ENCODE data around the gene VMP1. TPM values are rescaled to one million over a fixed set of nuclear protein-coding genes. Genes with fewer than 3 reads are reported as not detected.
"Not testable (repeated sequence)": the region's sequence is repeated elsewhere in the genome, so short reads cannot be mapped to it uniquely, and the experiment has no call there.

Gene VMP1
- total and polyA plus RNA-seq, 9 donors, result 45.2 to 65.2 (median 52.0) TPM

DNA sequence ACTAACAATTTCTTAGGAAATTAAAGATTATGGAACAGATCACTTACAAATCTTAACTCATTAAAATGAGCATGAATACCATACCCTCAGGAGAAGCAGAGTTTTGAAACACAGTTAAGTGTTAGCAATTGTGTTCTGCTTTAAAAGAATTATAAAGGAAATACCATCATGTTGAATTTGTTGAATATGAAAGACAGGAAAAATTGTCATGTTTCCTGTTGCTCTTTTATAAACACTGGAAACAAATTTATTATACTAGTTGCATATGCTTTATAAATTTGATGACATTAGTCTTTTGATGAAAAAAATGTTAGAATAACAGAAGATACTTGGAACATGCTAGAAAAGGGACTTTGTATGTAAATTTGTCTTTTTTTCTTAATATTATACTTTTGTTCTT, 59.7 kb downstream of the VMP1 start:
- Histone ChIP-seq H3K4me1 (ENCODE audit: control insufficient read depth, insufficient read depth, low read length) (no peaks in the 10 kb centered on the region), H3K27me3 (ENCODE audit: control insufficient read depth, insufficient read depth, low read length) (no peaks in the 10 kb centered on the region), H3K4me3 (ENCODE audit: low read length) (no peak overlapping the region), H3K27ac (ENCODE audit: low read length) (no peak overlapping the region), H3K36me3 (ENCODE audit: control insufficient read depth, insufficient read depth, low read length) (peaks cover 5% of the 10 kb centered on the region), H3K9me3 (replicated peaks; ENCODE audit: control insufficient read depth, low read depth, low read length) (no peaks in the 10 kb centered on the region)
- DNase-seq, result no peak

DNA sequence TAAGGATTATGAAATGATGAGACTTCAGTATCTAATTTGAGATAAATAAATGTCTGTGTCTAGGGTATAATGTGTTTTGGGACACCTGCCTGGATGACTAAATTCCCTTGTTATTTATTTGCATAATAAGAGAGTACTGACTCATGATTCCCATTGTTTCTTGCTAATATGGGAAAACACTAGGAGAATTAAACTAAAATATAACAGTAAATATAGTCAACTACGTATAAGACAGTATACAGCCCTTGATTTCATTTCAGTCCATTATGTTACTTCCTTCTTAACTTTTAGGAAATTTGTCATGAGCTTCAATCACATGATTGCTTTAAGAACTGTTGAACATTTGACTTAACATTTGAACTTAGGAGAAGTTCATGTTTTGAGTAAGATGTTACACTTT, 62.4 kb downstream of the VMP1 start:
- no peak overlapping the region for H3K27ac ChIP-seq (ENCODE audit: low read length)

DNA sequence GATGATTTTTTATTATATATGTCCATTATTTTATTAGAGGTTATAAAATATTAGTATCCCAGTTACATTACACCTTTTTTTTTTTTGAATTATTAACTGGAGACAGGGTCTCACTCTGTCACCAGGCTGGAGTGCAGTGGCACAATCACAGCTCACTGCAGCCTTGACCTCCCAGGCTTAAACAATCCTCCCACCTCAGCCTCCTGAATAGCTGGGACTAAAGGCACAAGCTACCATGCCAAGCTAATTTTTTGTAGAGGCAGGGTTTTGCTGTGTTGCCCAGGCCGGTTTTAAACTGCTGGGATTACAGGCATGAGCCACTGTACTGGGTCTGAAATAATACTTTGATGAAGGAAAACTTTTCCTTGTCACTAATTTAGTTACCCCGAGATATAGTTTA, 63.6 kb downstream of the VMP1 start:
- no CpG with 5 or more reads among the region's 2 CpGs for WGBS (ENCODE audit: insufficient coverage)

More for the DNA sequence above, 62.4 kb downstream of the VMP1 start:
- H3K9me3 ChIP-seq (replicated peaks; ENCODE audit: control insufficient read depth, low read depth, low read length), result no peaks in the 10 kb centered on the region
- H3K36me3 ChIP-seq (ENCODE audit: control insufficient read depth, insufficient read depth, low read length), result peaks cover 12% of the 10 kb centered on the region
- WGBS (ENCODE audit: insufficient coverage), result no CpG with 5 or more reads among the region's 1 CpG
- DNase-seq, result peak; percentile 65
- H3K4me3 ChIP-seq (ENCODE audit: low read length), result no peak overlapping the region
- H3K4me1 ChIP-seq (ENCODE audit: control insufficient read depth, insufficient read depth, low read length), result no peaks in the 10 kb centered on the region
- H3K27me3 ChIP-seq (ENCODE audit: control insufficient read depth, insufficient read depth, low read length), result no peaks in the 10 kb centered on the region

DNA sequence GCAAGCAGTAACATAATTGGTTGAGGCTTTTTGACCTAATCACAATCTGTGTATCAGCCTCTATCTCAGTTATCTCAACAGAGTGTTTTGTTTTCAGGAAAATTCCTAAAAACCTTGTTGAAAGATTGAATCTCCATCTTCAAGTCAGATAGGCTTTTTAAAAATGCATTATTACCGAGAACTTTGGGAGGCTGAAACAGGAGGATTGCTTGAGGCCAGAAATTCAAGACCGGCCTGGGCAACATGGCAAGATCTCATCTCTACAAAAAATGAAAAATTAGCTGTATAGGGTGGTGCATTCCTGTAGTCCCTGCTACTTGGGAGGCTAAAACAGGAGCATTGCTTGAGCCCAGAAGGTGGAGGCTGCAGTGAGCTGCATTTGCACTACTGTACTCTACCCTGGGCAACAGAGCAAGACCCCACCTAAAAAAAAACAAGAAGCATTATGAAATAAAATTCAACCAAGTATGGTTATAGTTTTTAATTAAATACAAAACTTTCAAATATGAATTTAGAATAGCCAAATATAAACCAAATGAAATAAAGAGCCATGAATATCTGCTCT, 68.4 kb downstream of the VMP1 start:
- H3K9me3 ChIP-seq (replicated peaks; ENCODE audit: control insufficient read depth, low read depth, low read length), result peaks cover 3% of the 10 kb centered on the region
- H3K27me3 ChIP-seq (ENCODE audit: control insufficient read depth, insufficient read depth, low read length), result no peaks in the 10 kb centered on the region
- WGBS (ENCODE audit: insufficient coverage), result 100% methylated on average over 2 of the region's 2 CpGs
- no peaks in the 10 kb centered on the region for H3K4me1 ChIP-seq (ENCODE audit: control insufficient read depth, insufficient read depth, low read length)
- peaks cover 26% of the 10 kb centered on the region for H3K36me3 ChIP-seq (ENCODE audit: control insufficient read depth, insufficient read depth, low read length)
- no peak overlapping the region for H3K27ac ChIP-seq (ENCODE audit: low read length)
- no peak overlapping the region for H3K4me3 ChIP-seq (ENCODE audit: low read length)
- DNase-seq, result no peak

More for the DNA sequence above, 63.6 kb downstream of the VMP1 start:
- Histone ChIP-seq H3K36me3 (ENCODE audit: control insufficient read depth, insufficient read depth, low read length) (peaks cover 20% of the 10 kb centered on the region), H3K27ac (ENCODE audit: low read length) (no peak overlapping the region), H3K4me1 (ENCODE audit: control insufficient read depth, insufficient read depth, low read length) (no peaks in the 10 kb centered on the region), H3K27me3 (ENCODE audit: control insufficient read depth, insufficient read depth, low read length) (no peaks in the 10 kb centered on the region), H3K4me3 (ENCODE audit: low read length) (no peak overlapping the region), H3K9me3 (replicated peaks; ENCODE audit: control insufficient read depth, low read depth, low read length) (no peaks in the 10 kb centered on the region)
- no peak for DNase-seq

DNA sequence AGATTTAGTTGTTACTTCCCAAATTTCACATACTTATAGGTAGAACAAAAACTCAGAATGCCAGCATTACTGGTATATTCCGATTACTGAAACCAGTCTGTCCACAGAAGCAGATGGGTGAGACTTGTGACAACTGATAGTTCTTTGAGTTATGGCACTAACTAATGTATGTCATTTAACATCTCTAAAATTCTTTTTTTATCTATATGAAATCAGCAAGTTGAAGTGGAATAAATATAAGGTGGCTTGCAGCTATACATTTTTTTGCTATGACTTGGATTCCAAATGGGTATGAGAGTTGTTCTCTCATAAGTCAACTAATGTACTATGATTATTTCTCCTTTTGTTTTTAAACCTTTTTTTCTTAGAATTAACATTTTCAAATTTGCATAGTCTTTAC, 69.1 kb downstream of the VMP1 start:
- Histone ChIP-seq H3K4me3 (ENCODE audit: low read length) (no peak overlapping the region), H3K9me3 (replicated peaks; ENCODE audit: control insufficient read depth, low read depth, low read length) (peaks cover 3% of the 10 kb centered on the region), H3K36me3 (ENCODE audit: control insufficient read depth, insufficient read depth, low read length) (peaks cover 26% of the 10 kb centered on the region), H3K4me1 (ENCODE audit: control insufficient read depth, insufficient read depth, low read length) (no peaks in the 10 kb centered on the region), H3K27ac (ENCODE audit: low read length) (no peak overlapping the region), H3K27me3 (ENCODE audit: control insufficient read depth, insufficient read depth, low read length) (no peaks in the 10 kb centered on the region)
- no CpG with 5 or more reads among the region's 1 CpG for WGBS (ENCODE audit: insufficient coverage)
- no peak for DNase-seq

DNA sequence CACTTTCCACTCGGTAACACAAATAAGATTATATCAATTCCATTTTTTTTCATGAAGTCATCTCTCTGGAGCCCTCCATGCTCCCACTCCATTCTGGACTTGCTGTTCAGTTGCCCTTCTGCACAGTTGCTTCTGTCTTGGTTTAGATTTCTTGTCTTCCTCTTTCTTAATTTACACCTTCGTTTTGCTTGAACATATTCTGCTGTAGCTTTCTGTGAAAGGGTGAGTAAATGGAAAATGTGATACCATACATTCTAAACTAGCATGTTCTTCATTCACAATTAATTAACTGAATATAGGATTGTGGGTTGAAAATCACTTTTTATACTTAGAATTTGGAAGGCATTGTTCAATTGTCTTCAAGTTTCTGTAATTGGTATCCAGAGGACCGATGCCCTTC, 69.6 kb downstream of the VMP1 start:
- Histone ChIP-seq H3K27me3 (ENCODE audit: control insufficient read depth, insufficient read depth, low read length) (no peaks in the 10 kb centered on the region), H3K36me3 (ENCODE audit: control insufficient read depth, insufficient read depth, low read length) (peaks cover 26% of the 10 kb centered on the region)

DNA sequence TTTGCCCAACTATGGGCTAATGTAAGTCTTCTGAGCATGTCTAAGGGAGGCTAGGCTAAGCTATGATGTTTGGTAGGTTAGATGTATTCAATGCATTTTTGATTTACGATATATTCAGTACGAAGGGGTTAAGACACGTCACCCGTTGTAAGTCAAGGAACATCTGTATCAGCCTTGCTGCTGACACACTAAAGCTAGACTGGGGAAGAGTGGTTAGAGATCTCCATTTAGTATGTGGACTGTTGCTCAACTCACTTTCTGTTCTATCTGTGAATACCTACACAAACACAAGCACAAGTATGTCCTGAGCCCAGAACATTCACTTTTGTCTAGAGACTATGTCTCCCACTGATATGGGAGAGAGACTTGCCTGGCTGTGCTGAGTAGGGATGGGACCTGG, 71.5 kb downstream of the VMP1 start:
- Histone ChIP-seq H3K36me3 (ENCODE audit: control insufficient read depth, insufficient read depth, low read length) (peaks cover 26% of the 10 kb centered on the region), H3K4me1 (ENCODE audit: control insufficient read depth, insufficient read depth, low read length) (no peaks in the 10 kb centered on the region), H3K9me3 (replicated peaks; ENCODE audit: control insufficient read depth, low read depth, low read length) (peaks cover 3% of the 10 kb centered on the region), H3K4me3 (ENCODE audit: low read length) (no peak overlapping the region), H3K27me3 (ENCODE audit: control insufficient read depth, insufficient read depth, low read length) (no peaks in the 10 kb centered on the region), H3K27ac (ENCODE audit: low read length) (no peak overlapping the region)
- 87% methylated on average over 4 of the region's 4 CpGs for WGBS (ENCODE audit: insufficient coverage)
- DNase-seq, result no peak

More for the DNA sequence above, 69.6 kb downstream of the VMP1 start:
- no peak overlapping the region for H3K27ac ChIP-seq (ENCODE audit: low read length)
- peaks cover 3% of the 10 kb centered on the region for H3K9me3 ChIP-seq (replicated peaks; ENCODE audit: control insufficient read depth, low read depth, low read length)
- no peaks in the 10 kb centered on the region for H3K4me1 ChIP-seq (ENCODE audit: control insufficient read depth, insufficient read depth, low read length)
- DNase-seq, result no peak
- no peak overlapping the region for H3K4me3 ChIP-seq (ENCODE audit: low read length)
- 100% methylated on average over 1 of the region's 3 CpGs for WGBS (ENCODE audit: insufficient coverage)

DNA sequence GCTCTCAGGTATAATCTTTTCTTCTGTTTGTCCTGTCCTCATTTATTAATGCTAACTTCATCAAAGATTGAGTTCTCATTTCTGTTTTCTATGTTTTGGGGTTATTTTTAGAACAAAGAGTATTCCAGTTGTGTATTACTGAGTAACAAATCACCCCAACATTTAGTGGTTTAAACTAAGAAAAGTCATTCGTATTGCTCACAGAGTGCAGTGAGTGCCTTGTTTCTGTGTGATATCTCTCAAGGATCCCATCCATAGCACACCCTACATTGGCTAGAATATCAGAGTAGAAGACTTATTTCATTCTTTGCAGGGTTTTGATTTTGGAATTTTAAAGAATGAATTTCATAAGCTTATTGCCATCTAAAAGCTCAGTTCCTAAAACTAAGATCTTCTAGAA, 72.1 kb downstream of the VMP1 start:
- no peaks in the 10 kb centered on the region for H3K4me1 ChIP-seq (ENCODE audit: control insufficient read depth, insufficient read depth, low read length)
- peaks cover 3% of the 10 kb centered on the region for H3K9me3 ChIP-seq (replicated peaks; ENCODE audit: control insufficient read depth, low read depth, low read length)
- H3K27me3 ChIP-seq (ENCODE audit: control insufficient read depth, insufficient read depth, low read length), result no peaks in the 10 kb centered on the region
- H3K4me3 ChIP-seq (ENCODE audit: low read length), result no peak overlapping the region
- peaks cover 23% of the 10 kb centered on the region for H3K36me3 ChIP-seq (ENCODE audit: control insufficient read depth, insufficient read depth, low read length)
- H3K27ac ChIP-seq (ENCODE audit: low read length), result no peak overlapping the region
- no peak for DNase-seq
- no CpG with 5 or more reads among the region's 1 CpG for WGBS (ENCODE audit: insufficient coverage)

DNA sequence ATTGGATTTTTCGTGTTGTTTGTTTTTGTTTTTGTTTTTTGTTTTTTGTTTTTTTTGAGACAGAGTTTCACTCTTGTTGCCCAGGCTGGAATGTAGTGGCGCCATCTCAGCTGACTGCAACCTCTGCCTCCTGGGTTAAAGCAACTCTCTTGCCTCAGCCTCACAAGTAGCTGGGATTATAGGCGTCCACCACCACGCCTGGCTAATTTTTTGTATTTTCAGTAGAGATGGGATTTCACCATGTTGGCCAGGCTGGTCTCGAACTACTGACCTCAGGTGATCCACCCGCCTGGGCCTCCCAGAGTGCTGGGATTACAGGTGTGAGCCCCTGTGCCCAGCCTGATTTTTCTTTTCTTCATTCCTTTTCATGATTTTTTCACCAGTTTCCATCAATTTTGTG, 73.1 kb downstream of the VMP1 start:
- H3K36me3 ChIP-seq (ENCODE audit: control insufficient read depth, insufficient read depth, low read length), result peaks cover 13% of the 10 kb centered on the region
- H3K4me3 ChIP-seq (ENCODE audit: low read length); DNase-seq; H3K27ac ChIP-seq (ENCODE audit: low read length); H3K4me1 ChIP-seq (ENCODE audit: control insufficient read depth, insufficient read depth, low read length); H3K9me3 ChIP-seq (replicated peaks; ENCODE audit: control insufficient read depth, low read depth, low read length); H3K27me3 ChIP-seq (ENCODE audit: control insufficient read depth, insufficient read depth, low read length): not testable (repeated sequence)
- WGBS (ENCODE audit: insufficient coverage), result 83% methylated on average over 1 of the region's 6 CpGs

DNA sequence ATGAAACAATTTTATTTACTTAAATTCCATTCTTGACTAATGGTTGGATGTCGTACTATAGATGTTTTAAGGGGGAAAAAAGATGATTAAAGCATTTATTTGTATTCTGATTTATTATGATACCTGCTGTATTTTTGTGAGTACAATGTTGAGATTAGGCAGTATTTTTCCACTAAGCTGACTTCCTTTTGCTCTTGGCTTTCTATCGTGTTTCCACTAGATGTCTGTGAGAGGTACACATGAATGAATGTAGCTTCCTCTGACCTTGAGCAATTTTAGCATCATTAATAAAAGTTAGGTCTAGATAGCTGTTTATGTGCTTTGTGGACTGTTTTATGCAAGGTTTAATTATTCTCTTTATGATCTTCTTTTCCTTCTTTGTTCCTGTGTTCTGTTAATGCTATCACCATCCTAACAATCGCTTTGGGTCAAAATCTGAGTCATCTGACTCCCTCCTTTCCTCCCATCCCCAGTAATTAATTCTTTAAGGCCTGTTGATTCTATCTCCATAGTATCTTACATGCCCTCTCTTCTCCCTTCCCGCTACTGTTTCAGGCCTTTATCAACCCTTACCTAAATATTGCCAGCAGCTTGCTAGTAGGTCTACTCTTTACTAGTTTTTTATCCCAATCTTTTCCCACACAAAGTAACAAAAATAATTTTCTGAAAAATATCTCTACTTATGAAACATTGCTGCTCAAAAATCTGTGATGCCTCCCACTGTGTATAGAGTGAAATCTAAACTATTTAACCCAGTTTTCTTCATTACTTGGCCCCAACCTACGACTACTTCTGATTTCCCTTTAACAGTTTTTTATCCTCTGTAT, 76.0 kb downstream of the VMP1 start:
- no peak overlapping the region for H3K4me3 ChIP-seq (ENCODE audit: low read length)
- peak; percentile 69 for DNase-seq
- no peaks in the 10 kb centered on the region for H3K9me3 ChIP-seq (replicated peaks; ENCODE audit: control insufficient read depth, low read depth, low read length)
- peak overlapping the region; percentile 71 for H3K27ac ChIP-seq (ENCODE audit: low read length)
- peaks cover 3% of the 10 kb centered on the region for H3K36me3 ChIP-seq (ENCODE audit: control insufficient read depth, insufficient read depth, low read length)
- no peaks in the 10 kb centered on the region for H3K27me3 ChIP-seq (ENCODE audit: control insufficient read depth, insufficient read depth, low read length)
- no peaks in the 10 kb centered on the region for H3K4me1 ChIP-seq (ENCODE audit: control insufficient read depth, insufficient read depth, low read length)
- 80% methylated on average over 2 of the region's 5 CpGs for WGBS (ENCODE audit: insufficient coverage)

Measured in muscle of leg (tissue), 11 donors.